22Rv1 (cell line): Measurements from ENCODE around the gene EPB41.
"Not testable (repeated sequence)": the region's sequence is repeated elsewhere in the genome, so short reads cannot be mapped to it uniquely, and the experiment has no call there.

Experiments
- H3K27ac ChIP-seq: fragments of 450-650 bp; 2 replicates; pipeline ENCODE4 v1.5.1; 2017
- CTCF ChIP-seq: fragments of 450-650 bp; IDR thresholded peaks from 2 replicates; pipeline ENCODE4 v1.5.1; 2017; ENCODE audit warnings: mild to moderate bottlenecking
- ZFX ChIP-seq: fragments of 450-650 bp; IDR thresholded peaks from 2 replicates; pipeline ENCODE4 v1.6.1; 2017; ENCODE audit warnings: antibody characterized with exemption, borderline replicate concordance

EPB41 gene

GRCh38 chr1:28936528-28936927 is 22.2 kb downstream of the EPB41 start:
- TF ChIP-seq ZFX = no peak

DNA sequence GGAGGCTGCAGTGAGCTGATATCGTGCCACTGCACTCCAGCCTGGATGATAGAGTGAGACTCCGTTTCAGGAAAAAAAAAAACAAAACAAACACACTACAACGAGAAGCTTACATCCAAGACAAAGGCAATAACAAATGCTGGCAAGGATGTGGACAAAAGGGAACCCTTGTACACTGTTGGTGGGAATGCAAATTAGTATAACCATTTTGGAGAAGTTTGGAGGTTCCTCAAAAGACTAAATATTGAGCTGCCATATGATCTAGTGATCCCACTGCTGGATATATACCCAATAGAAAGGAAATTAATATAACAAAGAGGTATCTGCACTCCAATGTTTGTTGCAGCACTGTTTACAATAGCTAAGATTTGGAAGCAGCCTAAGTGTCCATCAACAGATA is 29.2 kb downstream of the EPB41 start:
- not testable (repeated sequence) for H3K27ac ChIP-seq

More at GRCh38 chr1:28936528-28936927, 22.2 kb downstream of the EPB41 start:
- no peak overlapping the region for H3K27ac ChIP-seq

DNA sequence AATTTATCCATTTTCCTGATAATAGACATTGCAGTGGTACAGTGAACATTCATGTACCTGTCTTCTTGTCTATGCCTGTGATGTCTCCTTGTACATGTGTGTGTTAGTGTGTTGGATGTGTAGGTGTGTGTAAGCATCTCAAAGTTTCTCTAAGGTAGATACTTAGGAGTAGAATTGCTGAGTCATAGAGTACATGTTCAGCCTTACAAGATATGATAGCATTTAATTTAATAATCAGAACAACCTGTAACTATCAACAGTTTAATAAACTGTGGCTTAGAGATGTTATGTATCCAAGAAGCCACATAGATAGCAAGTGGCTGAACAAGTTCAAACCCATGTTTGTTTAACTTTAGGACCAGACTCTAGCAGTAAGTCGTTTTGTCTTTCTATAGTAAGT is 35.6 kb downstream of the EPB41 start:
- H3K27ac ChIP-seq = no peak overlapping the region
- TF ChIP-seq CTCF = no peak
- TF ChIP-seq ZFX = no peak

DNA sequence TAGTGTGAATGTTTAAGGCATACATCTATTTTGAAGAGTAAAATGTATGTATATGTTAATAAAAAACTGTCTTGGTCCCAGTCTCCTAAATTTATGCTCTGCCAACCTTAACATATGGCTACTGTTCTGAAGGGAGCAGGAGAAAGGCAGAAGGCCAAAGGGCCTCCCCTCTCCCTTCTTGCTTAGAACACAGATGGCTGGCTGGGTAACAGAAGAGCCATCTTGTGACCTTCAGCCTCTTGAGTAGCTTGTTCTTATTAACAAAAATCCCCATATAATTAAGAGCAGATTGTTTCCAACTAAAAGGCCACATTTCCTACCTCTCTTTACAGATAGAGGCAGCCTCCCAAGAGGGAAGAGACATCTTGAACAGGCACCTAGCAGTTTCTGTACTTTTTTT is 36.1 kb downstream of the EPB41 start:
- TF ChIP-seq ZFX = no peak
- no peak for TF ChIP-seq CTCF

DNA sequence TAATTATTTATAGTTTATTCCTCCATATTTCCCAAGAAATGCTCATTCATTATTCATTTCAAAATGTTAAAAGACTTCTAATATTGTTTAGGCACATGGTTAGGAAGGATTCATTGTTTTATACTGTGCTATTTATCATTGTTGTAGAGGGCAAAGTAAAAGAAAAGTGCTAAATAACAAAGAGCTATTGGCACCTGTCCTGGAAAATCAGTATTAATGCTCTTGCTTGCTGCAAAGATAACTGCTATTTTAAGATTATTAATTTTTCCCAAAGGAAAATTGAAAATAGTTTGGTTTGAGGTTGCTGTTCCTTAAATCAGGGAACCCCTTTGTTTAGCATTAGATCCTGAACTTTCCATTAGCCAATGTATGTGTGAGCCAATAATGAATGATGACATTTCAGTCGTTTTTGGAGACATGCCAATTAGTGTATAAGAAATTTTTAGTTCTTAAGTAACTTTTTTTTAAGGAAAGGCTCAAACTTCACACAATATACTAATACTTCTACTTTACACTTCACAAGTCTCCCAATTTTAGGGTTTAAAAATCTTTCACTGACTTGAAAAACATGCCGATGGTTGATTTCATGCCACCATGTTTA is 39.9 kb downstream of the EPB41 start:
- H3K27ac ChIP-seq = no peak overlapping the region
- TF ChIP-seq ZFX (no peak), CTCF (no peak)

More for the DNA sequence above, 36.1 kb downstream of the EPB41 start:
- no peak overlapping the region for H3K27ac ChIP-seq

- H3K27ac ChIP-seq = no peak overlapping the region
- TF ChIP-seq ZFX = no peak
These were observed 41.7 kb downstream of the EPB41 start for GRCh38 chr1:28956038-28956464.

DNA sequence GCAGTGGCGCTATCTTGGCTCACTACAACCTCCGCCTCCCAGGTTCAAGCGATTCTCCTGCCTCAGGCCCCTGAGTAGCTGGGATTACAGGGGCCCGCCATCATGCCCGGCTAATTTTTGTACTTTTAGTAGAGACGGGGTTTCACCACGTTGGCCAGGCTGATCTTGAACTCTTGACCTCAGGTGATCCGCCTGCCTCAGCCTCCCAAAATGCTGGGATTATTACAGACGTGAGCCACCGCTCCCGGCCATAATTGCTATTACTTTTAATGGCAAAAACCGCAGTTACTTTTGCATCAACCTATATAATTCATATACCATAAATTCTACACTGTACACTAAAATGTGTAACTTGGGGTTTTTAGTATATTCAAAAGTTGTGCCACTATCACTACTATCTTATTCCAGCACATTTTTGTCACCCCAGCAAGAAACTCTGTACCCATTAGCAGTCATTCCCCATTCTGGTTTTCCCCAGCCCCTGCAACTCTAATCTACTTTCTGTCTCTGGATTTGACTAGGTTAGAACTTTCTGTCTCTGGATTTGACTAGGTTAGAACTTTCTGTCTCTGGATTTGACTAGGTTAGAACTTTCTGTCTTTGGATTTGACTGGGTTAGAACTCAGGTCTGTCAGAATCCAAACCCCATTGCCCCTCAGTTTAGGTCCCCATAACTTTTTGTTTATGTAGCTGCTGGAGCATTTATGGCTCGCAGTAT is 47.9 kb downstream of the EPB41 start:
- not testable (repeated sequence) for H3K27ac ChIP-seq

DNA sequence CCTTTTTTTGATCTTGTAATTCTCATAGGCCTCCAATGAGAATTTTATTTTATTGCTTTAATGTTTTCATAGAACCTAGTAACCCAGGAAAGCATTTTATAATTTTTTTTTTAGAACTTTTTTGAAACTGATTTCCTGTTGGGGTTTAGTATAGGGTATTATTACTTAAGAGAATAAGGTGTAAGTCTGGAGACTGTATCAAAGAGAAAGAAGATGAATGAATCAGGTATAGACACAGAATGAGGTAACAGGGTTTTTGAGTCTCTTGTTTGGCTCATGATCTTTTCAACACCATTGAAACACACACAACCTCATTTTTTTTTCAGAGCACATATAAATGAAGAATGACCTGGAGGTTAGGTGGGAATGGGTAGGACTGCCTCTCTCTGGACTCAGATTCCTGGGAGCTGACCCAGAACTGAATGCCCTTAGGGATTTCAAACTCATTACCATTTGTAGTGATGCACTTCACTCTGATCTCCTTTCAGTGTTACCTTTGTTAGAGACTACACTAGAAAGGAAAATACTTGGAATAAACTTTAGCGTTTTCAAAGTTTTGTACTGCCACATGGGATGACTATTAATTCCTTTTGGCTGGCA is 51.0 kb downstream of the EPB41 start:
- TF ChIP-seq CTCF (no peak), ZFX (no peak)

GRCh38 chr1:28966617-28967016 is 52.2 kb downstream of the EPB41 start:
- TF ChIP-seq ZFX (no peak), CTCF (no peak)
- no peak overlapping the region for H3K27ac ChIP-seq

More for the DNA sequence above, 51.0 kb downstream of the EPB41 start:
- no peak overlapping the region for H3K27ac ChIP-seq
